K562 (cell line): Measurements from ENCODE around the gene SLC10A4. TPM values are rescaled to one million over a fixed set of nuclear protein-coding genes. Genes with fewer than 3 reads are reported as not detected.
"Not testable (repeated sequence)": the region's sequence is repeated elsewhere in the genome, so short reads cannot be mapped to it uniquely, and the experiment has no call there.

ENCODE experiments used
- ATAC-seq: fragments of 200-7000 bp; cut with Tn5 transposase; 3 replicates; pipeline ENCODE4 v1.9.1; 2020; ENCODE audit warnings: moderate library complexity
- BruUV-seq: library from RNA; stranded (reverse); fragments of 400-500 nt; replicated peaks from 2 replicates; lab custom pipeline; 2021; lab: Mats Ljungman, UMichigan
- CTCF ChIA-PET: fragments of 300-600 bp; formaldehyde crosslinking; extraction: SDS; loops from one replicate; lab custom pipeline; 2021; ENCODE audit warnings: low intra/inter-chr PET ratio; lab: Yijun Ruan, JAX
- POLR2A ChIA-PET: fragments of 300-600, 350-650 bp; sonication (Branson Sonifier 250); formaldehyde crosslinking; extraction: SDS; loops from one replicate; lab custom pipeline; 2021; ENCODE audit warnings: antibody characterized with exemption, inconsistent platforms; lab: Yijun Ruan, JAX
- DNase-seq, 4 experiments: peaks; one replicate each; pipeline versions ENCODE4 v3.0.0 to v3.0.0-alpha.2; 2011 to 2018; ENCODE audit warnings: low spot score in 3 of 4, mixed read lengths in 3 of 4; ENCODE audit errors: extremely low read depth in 1 of 4
- FAIRE-seq: peaks from 2 replicates; lab custom pipeline; 2011; peaks lifted over from hg19 to GRCh38; lab: Jason Lieb, UNC
- H2AFZ ChIP-seq: 2 replicates; pipeline ENCODE4 v1.6.0; 2011; ENCODE audit warnings: low read depth, low read length, control low read depth, inconsistent platforms
- H3K27ac ChIP-seq: fragments of 200-600 bp; 3 replicates; pipeline ENCODE4 v1.8.0; 2011; ENCODE audit warnings: low read depth, mild to moderate bottlenecking, control low read depth, inconsistent platforms, low read length, moderate library complexity, mixed read lengths; ENCODE audit errors: extremely low read depth
- H3K27me3 ChIP-seq, 2 experiments: fragments of 300-600 bp in 1 of 2; 2 replicates in 1 of 2; 3 replicates in 1 of 2; pipeline versions ENCODE4 v1.6.0 to v1.8.0; 2011; ENCODE audit warnings: inconsistent platforms in 2 of 2, low read length in 2 of 2, mild to moderate bottlenecking in 1 of 2, mixed read lengths in 1 of 2, moderate library complexity in 1 of 2; ENCODE audit not compliant: control insufficient read depth in 2 of 2, insufficient read depth in 2 of 2
- H3K36me3 ChIP-seq: fragments of 300-600 bp; 3 replicates; pipeline ENCODE4 v1.8.0; 2011; ENCODE audit warnings: mild to moderate bottlenecking, low read length, inconsistent platforms; ENCODE audit not compliant: control insufficient read depth, insufficient read depth
- H3K4me1 ChIP-seq, 2 experiments: fragments of 200-600 bp in 1 of 2; replicated peaks in 1 of 2; 2 replicates in 1 of 2; 3 replicates in 1 of 2; pipeline versions ENCODE4 v1.5.1 to v1.8.0; 2011; ENCODE audit warnings: inconsistent platforms in 2 of 2, low read length in 2 of 2, mild to moderate bottlenecking in 1 of 2, mixed read lengths in 1 of 2, moderate library complexity in 1 of 2; ENCODE audit not compliant: control insufficient read depth in 2 of 2, insufficient read depth in 2 of 2
- H3K4me2 ChIP-seq: 2 replicates; pipeline ENCODE4 v1.6.1; 2011; ENCODE audit warnings: low read length, control low read depth, inconsistent platforms, mixed read lengths; ENCODE audit not compliant: insufficient read depth
- H3K4me3 ChIP-seq: fragments of 200-600 bp; sonication (generic), shearing (Covaris generic); 2 replicates; pipeline ENCODE4 v1.5.1; 2016; ENCODE audit warnings: control low read depth, inconsistent platforms
- H3K79me2 ChIP-seq: fragments of 200-600 bp; 3 replicates; pipeline ENCODE4 v1.8.0; 2011; ENCODE audit warnings: low read length, inconsistent platforms; ENCODE audit not compliant: control insufficient read depth, insufficient read depth
- H3K9ac ChIP-seq, 2 experiments: 2 replicates each; pipeline versions ENCODE4 v1.6.0 to v1.6.1; 2011; ENCODE audit warnings: low read depth in 2 of 2, low read length in 2 of 2, control low read depth in 1 of 2, inconsistent platforms in 1 of 2, mild to moderate bottlenecking in 1 of 2, mixed read lengths in 1 of 2; ENCODE audit not compliant: insufficient read depth in 1 of 2
- H3K9me1 ChIP-seq: one replicate; pipeline ENCODE4 v1.6.0; 2011; ENCODE audit warnings: inconsistent platforms, mild to moderate bottlenecking, low read length, moderate library complexity; ENCODE audit not compliant: control insufficient read depth, insufficient read depth
- H3K9me3 ChIP-seq: replicated peaks from 2 replicates; pipeline ENCODE4 v1.5.1; 2011; ENCODE audit warnings: low read depth, low read length, inconsistent platforms; ENCODE audit not compliant: control insufficient read depth, insufficient read depth
- H4K20me1 ChIP-seq: replicated peaks from 2 replicates; pipeline ENCODE4 v1.6.1; 2011; ENCODE audit warnings: low read length, inconsistent platforms, mixed read lengths; ENCODE audit not compliant: control insufficient read depth, insufficient read depth
- CHAMP1 ChIP-seq: fragments of 450-650 bp; IDR thresholded peaks from 2 replicates; pipeline ENCODE4 v1.6.1; 2016; ENCODE audit warnings: mild to moderate bottlenecking
- WGBS: fragments of 100-300 bp; shearing (Covaris generic); methylation state at CpG from one replicate; pipeline ENCODE4 v1.1.6; 2016; ENCODE audit warnings: low coverage, mixed read lengths; ENCODE audit not compliant: insufficient coverage; ENCODE audit errors: missing lambda C conversion rate; 5-methylcytosine and 5-hydroxymethylcytosine counted together
- in situ Hi-C: fragments of 300-500 bp; cut with MboI; formaldehyde crosslinking; loops from 4 replicates; pipeline ENCODE4 v1.15.0; 2018; ENCODE audit warnings: inconsistent platforms, mixed read lengths
- intact Hi-C: fragments of 100-400 bp; cut with micrococcal nuclease; formaldehyde crosslinking; loops from 2 replicates; pipeline ENCODE4 v1.14.2; 2022
- polyA plus RNA-seq, 8 experiments: library from polyadenylated mRNA; depleted of rRNA in 4 of 8; stranded (reverse) in 5 of 8; unstranded in 3 of 8; fragments of >200 nt; fragmentation: Nextera tagmentation in 2 of 8; fragmentation: Illumina TruSeq in 1 of 8; extraction: Ambion mirVana in 2 of 8; extraction: Trizol in 1 of 8; gene quantifications; 2 replicates each; pipeline versions ENCODE4 v1.2.1 to v1.2.3, GENCODE V29; 2011 to 2014; ENCODE audit warnings: inconsistent platforms in 1 of 8, missing spikeins in 1 of 8
- total RNA-seq, 7 experiments: library from RNA; depleted of rRNA in 6 of 7; stranded (reverse); fragments of >200 nt in 6 of 7; fragmentation: Illumina TruSeq in 2 of 7; extraction: Trizol in 2 of 7; gene quantifications; 2 replicates each; pipeline versions ENCODE4 v1.2.1 to v1.2.3, GENCODE V29; 2011 to 2021; ENCODE audit warnings: low replicate concordance in 1 of 7

SLC10A4 gene
- total and polyA plus RNA-seq, 9 of the 15 experiments (the other 6 are each of a cell fraction or from before 2014, with no cell fraction given), result 2.5 to 16.9 (median 9.3) TPM

GRCh38 chr4:48450740-48451139 is 32.4 kb upstream of the SLC10A4 start (continued):
- no peak for TF ChIP-seq CHAMP1

GRCh38 chr4:48451656-48452055 is 31.5 kb upstream of the SLC10A4 start:
- H2AFZ ChIP-seq, H3K9me3 ChIP-seq, H3K36me3 ChIP-seq, BruUV-seq, H4K20me1 ChIP-seq, DNase-seq, POLR2A ChIA-PET, H3K9me1 ChIP-seq, H3K27me3 ChIP-seq, H3K4me1 ChIP-seq, H3K4me3 ChIP-seq, H3K79me2 ChIP-seq, FAIRE-seq, intact Hi-C loops, H3K9ac ChIP-seq, H3K27ac ChIP-seq, CTCF ChIA-PET, ATAC-seq, in situ Hi-C loops, H3K4me2 ChIP-seq: not testable (repeated sequence)
- WGBS, result 44% methylated on average over 3 of the region's 3 CpGs
